Natural killer cell (primary cell): ENCODE results near the gene NCAPG. TPM values are rescaled to one million over a fixed set of nuclear protein-coding genes. Genes with fewer than 3 reads are reported as not detected.

ENCODE experiments used
- ATAC-seq, 3 donors: fragments of 150-1000 bp in 2 of 3; fragments of 200-7000 bp in 1 of 3; cut with Tn5 transposase; 1 replicate in 1 of 3; 2 replicates in 2 of 3; pipeline ENCODE4 v1.10.0; 2021; ENCODE audit warnings: mild to moderate bottlenecking in 2 of 3, moderate library complexity in 2 of 3
- DNase-seq, 2 donors: peaks; one replicate each; pipeline versions ENCODE4 v3.0.0 to v3.0.0-alpha.2; 2013 to 2021; ENCODE audit warnings: mixed read lengths in 1 of 2
- H3K27ac ChIP-seq: one replicate; pipeline ENCODE4 v1.5.1; 2013; ENCODE audit warnings: mild to moderate bottlenecking, low read length
- H3K27me3 ChIP-seq: one replicate; pipeline ENCODE4 v1.6.1; 2013; ENCODE audit warnings: low read length; ENCODE audit not compliant: control insufficient read depth, insufficient read depth
- H3K36me3 ChIP-seq: one replicate; pipeline ENCODE4 v1.6.1; 2013; ENCODE audit warnings: low read length; ENCODE audit not compliant: control insufficient read depth, insufficient read depth
- H3K4me1 ChIP-seq: one replicate; pipeline ENCODE4 v1.6.1; 2013; ENCODE audit warnings: low read length; ENCODE audit not compliant: control insufficient read depth, insufficient read depth
- H3K4me3 ChIP-seq: one replicate; pipeline ENCODE4 v1.5.1; 2013; ENCODE audit warnings: low read length
- H3K9me3 ChIP-seq: one replicate; pipeline ENCODE4 v1.6.1; 2013; ENCODE audit warnings: low read length; ENCODE audit not compliant: control insufficient read depth, insufficient read depth
- H3K27ac Mint-ChIP-seq, 2 donors: one replicate each; pipeline ENCODE4 v1.8.0; 2022; ENCODE audit warnings: mild to moderate bottlenecking in 2 of 2, mixed read lengths in 2 of 2, moderate library complexity in 1 of 2
- H3K27me3 Mint-ChIP-seq, 2 donors: one replicate each; pipeline ENCODE4 v1.8.0; 2022; ENCODE audit warnings: low read depth in 2 of 2, mixed read lengths in 2 of 2
- H3K36me3 Mint-ChIP-seq: one replicate; pipeline ENCODE4 v1.8.0; 2022; ENCODE audit warnings: mixed read lengths
- H3K4me1 Mint-ChIP-seq, 2 donors: one replicate each; pipeline ENCODE4 v1.8.0; 2022; ENCODE audit warnings: mixed read lengths in 2 of 2
- H3K4me3 Mint-ChIP-seq: one replicate; pipeline ENCODE4 v1.8.0; 2022; ENCODE audit warnings: mild to moderate bottlenecking, moderate library complexity, mixed read lengths
- H3K9me3 Mint-ChIP-seq, 2 donors: one replicate each; pipeline ENCODE4 v1.8.0; 2022; ENCODE audit warnings: mixed read lengths in 2 of 2
- WGBS: methylation state at CpG from one replicate; pipeline ENCODE4 v1.1.7; 2013; ENCODE audit warnings: missing lambda C conversion rate; ENCODE audit not compliant: insufficient coverage; 5-methylcytosine and 5-hydroxymethylcytosine counted together
- intact Hi-C: fragments of 100-400 bp; cut with micrococcal nuclease; formaldehyde crosslinking; loops from one replicate; pipeline ENCODE4 v1.14.2; 2022
- total RNA-seq, 4 donors: library from RNA; stranded (reverse); fragments of 120-200 nt in 1 of 4; gene quantifications; one replicate each; pipeline versions ENCODE4 v1.2.3 to v1.2.4, GENCODE V29; 2013 to 2022
- TF ChIP-seq, protein P1 (sequence below): fragments of 200-600 bp; IDR thresholded peaks from one replicate; pipeline ENCODE4 v1.8.0; 2022; ENCODE audit warnings: antibody characterized with exemption

NCAPG gene
- total RNA-seq, 3 donors from 2014 or later (not counting 1 experiment from before 2014, with no cell fraction given): 1.3 to 1.8 (median 1.6) TPM

DNA sequence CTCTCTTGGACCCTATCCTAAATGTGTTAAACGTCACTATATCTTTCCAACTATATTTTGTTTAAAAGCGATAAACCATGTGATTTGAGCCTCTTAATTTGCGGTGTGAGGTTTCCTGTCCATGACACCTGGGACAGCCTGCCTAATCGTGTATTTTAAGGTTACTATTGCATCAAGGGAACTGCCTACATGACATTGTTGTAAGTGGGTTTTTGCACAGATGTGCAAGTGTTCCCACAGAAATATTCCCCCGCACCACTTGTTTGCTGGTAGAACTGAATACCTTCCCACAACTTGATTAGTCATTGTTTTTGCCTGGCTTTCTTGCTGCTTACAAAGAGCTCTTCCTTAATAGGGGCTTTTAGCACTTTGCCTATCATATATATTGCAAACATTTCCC is 24.2 kb upstream of the NCAPG start:
- TF ChIP-seq, protein P1, sequence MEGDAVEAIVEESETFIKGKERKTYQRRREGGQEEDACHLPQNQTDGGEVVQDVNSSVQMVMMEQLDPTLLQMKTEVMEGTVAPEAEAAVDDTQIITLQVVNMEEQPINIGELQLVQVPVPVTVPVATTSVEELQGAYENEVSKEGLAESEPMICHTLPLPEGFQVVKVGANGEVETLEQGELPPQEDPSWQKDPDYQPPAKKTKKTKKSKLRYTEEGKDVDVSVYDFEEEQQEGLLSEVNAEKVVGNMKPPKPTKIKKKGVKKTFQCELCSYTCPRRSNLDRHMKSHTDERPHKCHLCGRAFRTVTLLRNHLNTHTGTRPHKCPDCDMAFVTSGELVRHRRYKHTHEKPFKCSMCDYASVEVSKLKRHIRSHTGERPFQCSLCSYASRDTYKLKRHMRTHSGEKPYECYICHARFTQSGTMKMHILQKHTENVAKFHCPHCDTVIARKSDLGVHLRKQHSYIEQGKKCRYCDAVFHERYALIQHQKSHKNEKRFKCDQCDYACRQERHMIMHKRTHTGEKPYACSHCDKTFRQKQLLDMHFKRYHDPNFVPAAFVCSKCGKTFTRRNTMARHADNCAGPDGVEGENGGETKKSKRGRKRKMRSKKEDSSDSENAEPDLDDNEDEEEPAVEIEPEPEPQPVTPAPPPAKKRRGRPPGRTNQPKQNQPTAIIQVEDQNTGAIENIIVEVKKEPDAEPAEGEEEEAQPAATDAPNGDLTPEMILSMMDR: no peak
- H3K27ac ChIP-seq: no peak overlapping the region
- Mint-ChIP-seq H3K36me3 (no peaks in the 10 kb centered on the region), H3K9me3 (no peaks in the 10 kb centered on the region), H3K27ac (no peak overlapping the region), H3K27me3 (peaks cover 7 to 11% of the 10 kb centered on the region in 2 donors), H3K4me1 (peaks cover 23% of the 10 kb centered on the region in 2 donors), H3K4me3 (no peak overlapping the region)
- H3K36me3 ChIP-seq: no peaks in the 10 kb centered on the region
- peaks cover 6% of the 10 kb centered on the region for H3K27me3 ChIP-seq
- peaks cover 5% of the 10 kb centered on the region for H3K4me1 ChIP-seq
- H3K4me3 ChIP-seq: no peak overlapping the region
- H3K9me3 ChIP-seq: no peaks in the 10 kb centered on the region
- intact Hi-C loops: no loop called here
- no peak for DNase-seq
- ATAC-seq: peak in 1 of 3 donors; percentile 54
- 5% methylated on average over 5 of the region's 5 CpGs for WGBS

DNA sequence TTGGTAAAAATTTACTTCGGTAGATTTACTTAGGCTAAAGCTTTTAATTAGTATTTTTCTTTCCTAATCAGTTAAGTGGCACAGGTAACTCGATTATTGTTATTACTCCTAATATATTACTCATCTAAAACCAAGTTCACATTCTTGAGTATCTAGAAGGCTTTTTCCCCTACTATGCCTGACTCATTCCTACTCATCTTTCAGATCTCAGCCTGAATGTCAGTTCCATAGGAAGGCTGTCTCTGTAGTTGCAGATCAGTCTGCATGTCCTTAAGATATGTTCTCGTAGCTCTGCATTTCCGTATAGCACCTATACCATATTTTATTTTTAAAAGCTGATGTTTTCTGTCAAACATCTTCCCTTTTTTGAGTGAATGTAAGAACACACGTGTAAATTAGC is 23.5 kb upstream of the NCAPG start:
- H3K4me1 ChIP-seq: peaks cover 2% of the 10 kb centered on the region
- no peak overlapping the region for H3K27ac Mint-ChIP-seq
- no peaks in the 10 kb centered on the region for H3K36me3 ChIP-seq
- H3K4me3 Mint-ChIP-seq: no peak overlapping the region
- intact Hi-C loops: no loop called here
- H3K27me3 Mint-ChIP-seq: peaks cover 0 to 4% of the 10 kb centered on the region in 2 donors
- WGBS: 82% methylated on average over 4 of the region's 5 CpGs
- ATAC-seq (no peak), DNase-seq (no peak)
- no peak overlapping the region for H3K4me3 ChIP-seq
- H3K36me3 Mint-ChIP-seq: no peaks in the 10 kb centered on the region
- H3K27me3 ChIP-seq: no peaks in the 10 kb centered on the region
- peaks cover 15% of the 10 kb centered on the region in 2 donors for H3K4me1 Mint-ChIP-seq
- H3K9me3 Mint-ChIP-seq: no peaks in the 10 kb centered on the region
- H3K9me3 ChIP-seq: no peaks in the 10 kb centered on the region
- TF ChIP-seq, protein P1: no peak
- no peak overlapping the region for H3K27ac ChIP-seq

DNA sequence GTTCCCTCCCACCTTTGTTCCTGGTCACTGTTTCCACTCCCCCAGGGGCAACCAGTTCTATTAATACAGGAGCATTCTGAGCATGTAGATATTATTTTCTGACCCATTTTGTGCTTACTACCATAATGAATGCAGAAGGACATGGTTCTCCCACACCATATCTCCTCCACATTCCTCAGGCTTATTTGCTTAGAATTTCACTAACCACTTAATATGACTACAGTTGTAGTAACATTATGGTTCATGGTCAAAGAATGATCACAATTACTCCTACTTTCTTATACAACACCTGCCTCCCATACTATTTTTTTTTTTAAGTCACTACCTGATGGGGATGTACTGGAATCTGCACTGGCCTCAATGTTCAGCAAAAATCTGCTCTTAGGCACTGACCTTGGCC is 21.8 kb upstream of the NCAPG start:
- H3K9me3 Mint-ChIP-seq: no peaks in the 10 kb centered on the region
- intact Hi-C loops: no loop called here
- H3K27me3 ChIP-seq: no peaks in the 10 kb centered on the region
- no peak overlapping the region for H3K27ac Mint-ChIP-seq
- no peak overlapping the region for H3K27ac ChIP-seq
- H3K4me3 Mint-ChIP-seq: no peak overlapping the region
- no peaks in the 10 kb centered on the region for H3K9me3 ChIP-seq
- no peak overlapping the region for H3K4me3 ChIP-seq
- H3K4me1 ChIP-seq: peaks cover 2% of the 10 kb centered on the region
- H3K36me3 Mint-ChIP-seq: no peaks in the 10 kb centered on the region
- ATAC-seq: no peak
- peaks cover 2% of the 10 kb centered on the region for H3K36me3 ChIP-seq
- H3K27me3 Mint-ChIP-seq: no peaks in the 10 kb centered on the region
- H3K4me1 Mint-ChIP-seq: peaks cover 15% of the 10 kb centered on the region in 2 donors
- TF ChIP-seq, protein P1: no peak
- no peak for DNase-seq

DNA sequence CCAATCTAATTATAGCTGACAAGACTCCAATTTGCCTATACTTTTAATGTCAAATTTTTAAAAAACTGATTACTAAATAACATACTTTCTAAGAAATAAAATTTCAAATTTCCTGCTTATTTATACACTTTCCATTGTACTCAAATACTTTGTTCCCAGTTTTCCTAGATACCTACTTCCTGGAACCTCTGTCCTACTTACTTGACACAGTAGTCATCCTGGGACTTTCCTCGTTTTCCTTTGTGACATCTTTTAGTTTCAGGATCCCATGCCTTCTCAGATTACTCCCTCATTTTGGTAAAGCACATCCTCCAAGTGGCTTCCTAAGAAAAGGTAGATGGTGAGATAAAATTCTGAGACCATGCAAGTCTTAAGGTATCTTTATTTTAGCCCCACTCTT is 16.0 kb upstream of the NCAPG start:
- DNase-seq: no peak
- intact Hi-C loops: no loop called here
- Histone ChIP-seq H3K4me3 (no peak overlapping the region), H3K9me3 (no peaks in the 10 kb centered on the region), H3K4me1 (no peaks in the 10 kb centered on the region), H3K27ac (no peak overlapping the region), H3K27me3 (no peaks in the 10 kb centered on the region), H3K36me3 (peaks cover 9% of the 10 kb centered on the region)
- Mint-ChIP-seq H3K9me3 (no peaks in the 10 kb centered on the region), H3K36me3 (no peaks in the 10 kb centered on the region), H3K27me3 (no peaks in the 10 kb centered on the region), H3K27ac (no peak overlapping the region), H3K4me3 (no peak overlapping the region), H3K4me1 (peaks cover 0 to 4% of the 10 kb centered on the region in 2 donors)
- 88% methylated on average over 1 of the region's 1 CpG for WGBS
- TF ChIP-seq, protein P1: no peak
- no peak for ATAC-seq
